GM12878 (cell line): Measurements from ENCODE around the gene SSBP4. TPM values are rescaled to one million over a fixed set of nuclear protein-coding genes. Genes with fewer than 3 reads are reported as not detected.

Source experiments
- ATAC-seq: fragments of 200-7000 bp; cut with Tn5 transposase; 3 replicates; pipeline ENCODE4 v1.9.1; 2020; ENCODE audit warnings: mild to moderate bottlenecking, moderate library complexity
- BruUV-seq: library from RNA; stranded (reverse); fragments of 400-500 nt; replicated peaks from 2 replicates; lab custom pipeline; 2021; lab: Mats Ljungman, UMichigan
- CTCF ChIA-PET: fragments of 300-600 bp; sonication (Branson Sonifier 250); formaldehyde crosslinking; extraction: SDS; loops from one replicate; lab custom pipeline; 2021; ENCODE audit warnings: inconsistent platforms; lab: Yijun Ruan, JAX
- POLR2A ChIA-PET: fragments of 350-600 bp; formaldehyde crosslinking; extraction: SDS; loops from one replicate; lab custom pipeline; 2021; ENCODE audit warnings: inconsistent platforms; lab: Charles Lee
- RAD21 ChIA-PET: fragments of 300-600 bp; sonication (Branson Sonifier 250); formaldehyde crosslinking; loops from one replicate; lab custom pipeline; 2023; ENCODE audit warnings: antibody characterized with exemption; ENCODE audit not compliant: unreplicated experiment; lab: Charles Lee
- SMC1A ChIA-PET: fragments of 300-600 bp; sonication (Branson Sonifier 250); formaldehyde crosslinking; loops from one replicate; lab custom pipeline; 2023; ENCODE audit not compliant: unreplicated experiment, uncharacterized antibody; lab: Charles Lee
- DNase-seq: peaks from one replicate; pipeline ENCODE4 v3.0.0-alpha.2; 2011; ENCODE audit warnings: low read depth, low spot score
- FAIRE-seq: peaks from 3 replicates; lab custom pipeline; 2011; peaks lifted over from hg19 to GRCh38; lab: Jason Lieb, UNC
- H2AFZ ChIP-seq: 2 replicates; pipeline ENCODE4 v1.6.0; 2011; ENCODE audit warnings: low read depth, low read length, control low read depth; ENCODE audit not compliant: control insufficient read depth
- H3K27ac ChIP-seq: 2 replicates; pipeline ENCODE4 v1.5.1; 2011; ENCODE audit warnings: control low read depth; ENCODE audit not compliant: control insufficient read depth, insufficient read depth
- H3K27me3 ChIP-seq, 2 experiments: replicated peaks in 1 of 2; 2 replicates each; pipeline versions ENCODE4 v1.6.0 to v1.6.1; 2011; ENCODE audit warnings: low read length in 1 of 2; ENCODE audit not compliant: control insufficient read depth in 2 of 2, insufficient read depth in 2 of 2
- H3K36me3 ChIP-seq, 2 experiments: 2 replicates each; pipeline ENCODE4 v1.5.1; 2011; ENCODE audit warnings: low read length in 1 of 2; ENCODE audit not compliant: control insufficient read depth in 2 of 2, insufficient read depth in 2 of 2
- H3K4me1 ChIP-seq: 2 replicates; pipeline ENCODE4 v1.6.1; 2011; ENCODE audit warnings: mild to moderate bottlenecking, low read length, moderate library complexity, mixed read lengths; ENCODE audit not compliant: control insufficient read depth, insufficient read depth
- H3K4me2 ChIP-seq: 2 replicates; pipeline ENCODE4 v1.6.0; 2011; ENCODE audit warnings: control low read depth; ENCODE audit not compliant: control insufficient read depth, insufficient read depth
- H3K4me3 ChIP-seq: fragments of 200-600 bp; sonication (generic); 2 replicates; pipeline ENCODE4 v1.5.1; 2016
- H3K79me2 ChIP-seq: 2 replicates; pipeline ENCODE4 v1.6.0; 2011; ENCODE audit warnings: low read length; ENCODE audit not compliant: control insufficient read depth, insufficient read depth
- H3K9ac ChIP-seq: 2 replicates; pipeline ENCODE4 v1.8.0; 2011; ENCODE audit warnings: low read length, control low read depth, mixed read lengths; ENCODE audit not compliant: control insufficient read depth, insufficient read depth
- H3K9me3 ChIP-seq: replicated peaks from 3 replicates; pipeline ENCODE4 v1.5.1; 2011; ENCODE audit warnings: mild to moderate bottlenecking, low read length; ENCODE audit not compliant: control insufficient read depth, insufficient read depth
- H4K20me1 ChIP-seq: 2 replicates; pipeline ENCODE4 v1.6.0; 2011; ENCODE audit not compliant: control insufficient read depth, insufficient read depth
- BCL11A ChIP-seq: IDR thresholded peaks from 2 replicates; pipeline ENCODE4 v1.6.1; 2011; ENCODE audit warnings: low read depth, low read length
- CHD2 ChIP-seq: IDR thresholded peaks from 2 replicates; pipeline ENCODE4 v1.6.1; 2011; ENCODE audit warnings: low read depth, low read length, improper control_type of control experiment, borderline replicate concordance
- EZH2 ChIP-seq: IDR thresholded peaks from 2 replicates; pipeline ENCODE4 v1.6.1; 2012; ENCODE audit warnings: low read depth, mild to moderate bottlenecking, control low read depth, inconsistent platforms, low read length, borderline replicate concordance; ENCODE audit not compliant: control insufficient read depth
- KDM1A ChIP-seq: fragments of 200-600 bp; sonication (generic); IDR thresholded peaks from 2 replicates; pipeline ENCODE4 v1.6.1; 2016; ENCODE audit warnings: borderline replicate concordance
- LARP7 ChIP-seq: fragments of 450-650 bp; IDR thresholded peaks from 2 replicates; pipeline ENCODE4 v1.6.1; 2017; ENCODE audit warnings: mild to moderate bottlenecking
- POLR2A ChIP-seq: IDR thresholded peaks from 2 replicates; pipeline ENCODE4 v1.6.1; 2011; ENCODE audit warnings: low read depth, mild to moderate bottlenecking, low read length
- POLR2AphosphoS5 ChIP-seq: IDR thresholded peaks from 2 replicates; pipeline ENCODE4 v1.6.1; 2011; ENCODE audit warnings: mild to moderate bottlenecking, low read length, inconsistent platforms
- POU2F2 ChIP-seq: IDR thresholded peaks from 3 replicates; pipeline ENCODE4 v1.6.1; 2011; ENCODE audit warnings: low read depth, mild to moderate bottlenecking, low read length, borderline replicate concordance
- RAD21 ChIP-seq: IDR thresholded peaks from 2 replicates; pipeline ENCODE4 v1.6.1; 2011; ENCODE audit warnings: mild to moderate bottlenecking, low read depth, low read length, moderate library complexity; ENCODE audit not compliant: insufficient read depth
- SMAD1 ChIP-seq: fragments of 450-650 bp; IDR thresholded peaks from 2 replicates; pipeline ENCODE4 v1.6.1; 2018; ENCODE audit warnings: mild to moderate bottlenecking, low read depth; ENCODE audit not compliant: partially characterized antibody
- SREBF1 ChIP-seq: IDR thresholded peaks from 2 replicates; pipeline ENCODE4 v1.6.1; 2012; ENCODE audit warnings: mild to moderate bottlenecking, low read length
- SRF ChIP-seq, 2 experiments: IDR thresholded peaks; 2 replicates each; pipeline ENCODE4 v1.6.1; 2011; ENCODE audit warnings: low read depth in 2 of 2, low read length in 2 of 2, mild to moderate bottlenecking in 1 of 2, moderate library complexity in 1 of 2
- TCF12 ChIP-seq: IDR thresholded peaks from 2 replicates; pipeline ENCODE4 v1.6.1; 2011; ENCODE audit warnings: low read depth, mild to moderate bottlenecking, low read length
- ZZZ3 ChIP-seq: IDR thresholded peaks from 2 replicates; pipeline ENCODE4 v1.6.1; 2011; ENCODE audit warnings: low read depth; ENCODE audit not compliant: control insufficient read depth, insufficient read length
- WGBS: methylation state at CpG from one replicate; pipeline ENCODE4 v1.1.6; 2016; ENCODE audit warnings: low lambda C conversion rate; ENCODE audit not compliant: insufficient replicate concordance, insufficient coverage; ENCODE audit errors: missing lambda C conversion rate; 5-methylcytosine and 5-hydroxymethylcytosine counted together
- in situ Hi-C: fragments of 300-500 bp; cut with MboI; formaldehyde crosslinking; loops from 9 replicates; pipeline ENCODE4 v1.14.3; 2018; ENCODE audit warnings: mixed read lengths
- intact Hi-C: fragments of 100-400 bp; cut with micrococcal nuclease; formaldehyde crosslinking; loops from one replicate; pipeline ENCODE4 v1.14.2; 2022; ENCODE audit not compliant: unreplicated experiment
- polyA plus RNA-seq, 11 experiments: library from polyadenylated mRNA; depleted of rRNA in 4 of 11; unstranded in 6 of 11; stranded (reverse) in 5 of 11; fragments of >200 nt; fragmentation: Nextera tagmentation in 4 of 11; fragmentation: Illumina TruSeq in 1 of 11; extraction: Ambion mirVana in 4 of 11; extraction: Trizol in 1 of 11; gene quantifications; 1 replicate in 1 of 11; 2 replicates in 10 of 11; pipeline versions ENCODE4 v1.2.1 to v1.2.3, GENCODE V29; 2011 to 2016; ENCODE audit warnings: inconsistent platforms in 2 of 11, missing spikeins in 2 of 11, low read depth in 1 of 11
- total RNA-seq, 4 experiments: library from RNA; depleted of rRNA in 3 of 4; stranded (reverse); fragments of >200 nt in 3 of 4; fragmentation: Illumina TruSeq in 1 of 4; extraction: Trizol in 1 of 4; gene quantifications; 2 replicates each; pipeline versions ENCODE4 v1.2.1 to v1.2.3, GENCODE V29; 2013 to 2021
- TF ChIP-seq, protein P1 (sequence below), 3 experiments: IDR thresholded peaks in 2 of 3; conservative IDR thresholded peaks in 1 of 3; 2 replicates each; pipeline ENCODE4 v1.5.1; 2011; ENCODE audit warnings: low read depth in 3 of 3, low read length in 3 of 3, mild to moderate bottlenecking in 3 of 3, control low read depth in 2 of 3, moderate library complexity in 2 of 3, inconsistent platforms in 1 of 3, mixed read lengths in 1 of 3; ENCODE audit not compliant: control insufficient read depth in 2 of 3, insufficient read depth in 1 of 3; ENCODE audit errors: extremely low read depth in 1 of 3

SSBP4 gene
- total and polyA plus RNA-seq, 10 of the 15 experiments (the other 5 are each of a cell fraction or from before 2014, with no cell fraction given) = 0.37 to 150 (median 38.9) TPM

DNA sequence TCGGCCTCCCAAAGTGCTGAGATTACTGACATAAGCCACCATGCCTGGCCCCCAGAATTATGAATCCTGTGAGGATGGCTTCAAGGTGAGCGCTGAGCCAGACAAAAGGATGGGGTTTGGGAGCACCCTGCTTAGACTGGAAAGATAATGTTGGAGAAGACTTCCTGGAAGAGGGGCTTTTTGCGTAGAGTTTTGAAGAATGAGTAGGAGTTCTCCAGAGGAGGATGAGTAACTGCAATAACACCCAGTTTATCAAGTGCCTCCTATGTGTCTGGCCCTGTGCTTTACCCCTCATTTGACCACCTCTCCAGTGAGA is 33.9 kb upstream of the SSBP4 start:
- no peak overlapping the region for H2AFZ ChIP-seq
- BruUV-seq = no TSS peak
- no peak overlapping the region for H3K4me2 ChIP-seq
- TF ChIP-seq SREBF1 (no peak), POU2F2 (no peak), SRF (IDR thresholded peaks at IDR 0.05; ENCODE audit: low read depth in 2 of 2, low read length in 2 of 2) (no peak)
- H3K36me3 ChIP-seq = no peaks in the 10 kb centered on the region
- RAD21 ChIA-PET = interaction anchor here (0.9 to 1.0 kb wide), 2 partner anchors 24 to 29 kb away, joined by 4 read pairs; no protein-coding TSS in a partner anchor
- no peak for ATAC-seq
- H4K20me1 ChIP-seq = no peaks in the 10 kb centered on the region
- no peaks in the 10 kb centered on the region for H3K79me2 ChIP-seq
- POLR2A ChIA-PET = no interaction called here
- in situ Hi-C loops = no loop called here
- intact Hi-C loops = no loop called here
- no peak overlapping the region for H3K27ac ChIP-seq
- CTCF ChIA-PET = interaction anchor here (0.7 to 9.4 kb wide), 11 partner anchors 11 to 161 kb away, joined by 3 to 144 read pairs (median 4); no protein-coding TSS in a partner anchor
- peaks cover 8% of the 10 kb centered on the region for H3K4me1 ChIP-seq
- SMC1A ChIA-PET = interaction anchor here (2.1 kb wide), 1 partner anchor 16 kb away, joined by 4 read pairs; no protein-coding TSS in a partner anchor
- H3K4me3 ChIP-seq = no peak overlapping the region
- no peaks in the 10 kb centered on the region; the same call in 2 of the 3 replicates for H3K9me3 ChIP-seq
- no peak overlapping the region for H3K9ac ChIP-seq
- no peak for FAIRE-seq
- peaks cover 0 to 3% of the 10 kb centered on the region in 2 experiments; a peak in 3 of 4 replicates for H3K27me3 ChIP-seq
- WGBS = 67% methylated on average over 3 of the region's 3 CpGs
- no peak for DNase-seq

- BruUV-seq = no TSS peak
- H2AFZ ChIP-seq = peak within 1 kb of the TSS; percentile 5
- 49% methylated on average over 31 of the region's 33 CpGs for WGBS
- H4K20me1 ChIP-seq = no peaks in the 10 kb centered on the region
- RAD21 ChIA-PET = interaction anchor here (0.9 to 1.0 kb wide), 2 partner anchors 23 to 29 kb away, joined by 4 read pairs; no protein-coding TSS in a partner anchor
- POLR2A ChIA-PET = no interaction called here
- H3K27ac ChIP-seq = no peak within 1 kb of the TSS
- SMC1A ChIA-PET = interaction anchor here (0.7 to 4.7 kb wide), 3 partner anchors 16 to 76 kb away, joined by 3 to 60 read pairs (median 4); no protein-coding TSS in a partner anchor
- no peak within 1 kb of the TSS for H3K9ac ChIP-seq
- H3K4me1 ChIP-seq = peaks cover 8% of the 10 kb centered on the region
- CTCF ChIA-PET = interaction anchor here (0.7 to 9.4 kb wide), 11 partner anchors 10 to 162 kb away, joined by 3 to 144 read pairs (median 5); no protein-coding TSS in a partner anchor
- H3K79me2 ChIP-seq = no peaks in the 10 kb centered on the region
- no peak for FAIRE-seq
- peaks cover 0 to 3% of the 10 kb centered on the region in 2 experiments; a peak in 3 of 4 replicates for H3K27me3 ChIP-seq
- peak; percentile 70 for ATAC-seq
- H3K36me3 ChIP-seq = no peaks in the 10 kb centered on the region
- in situ Hi-C loops (no loop called here), intact Hi-C loops (no loop called here)
- no peak for DNase-seq
- no peaks in the 10 kb centered on the region; the same call in 2 of the 3 replicates for H3K9me3 ChIP-seq
- 0 out of 2 replicates have a peak within 1 kb of the TSS, but pooled peaks have one; percentile 5 for H3K4me3 ChIP-seq
- H3K4me2 ChIP-seq = peak within 1 kb of the TSS; percentile 25; the same call in 1 of the 2 replicates
- TF ChIP-seq ZZZ3 (no peak), EZH2 (no peak), CHD2 (no peak), SMAD1 (no peak), LARP7 (0 out of 2 replicates have a peak, but pooled peaks have one; percentile 19), BCL11A (no peak), KDM1A (no peak), TCF12 (peak; percentile 55; the same call in 1 of the 2 replicates), POLR2AphosphoS5 (no peak), RAD21 (no peak), POLR2A (peak; percentile 70)
- TF ChIP-seq, protein P1, sequence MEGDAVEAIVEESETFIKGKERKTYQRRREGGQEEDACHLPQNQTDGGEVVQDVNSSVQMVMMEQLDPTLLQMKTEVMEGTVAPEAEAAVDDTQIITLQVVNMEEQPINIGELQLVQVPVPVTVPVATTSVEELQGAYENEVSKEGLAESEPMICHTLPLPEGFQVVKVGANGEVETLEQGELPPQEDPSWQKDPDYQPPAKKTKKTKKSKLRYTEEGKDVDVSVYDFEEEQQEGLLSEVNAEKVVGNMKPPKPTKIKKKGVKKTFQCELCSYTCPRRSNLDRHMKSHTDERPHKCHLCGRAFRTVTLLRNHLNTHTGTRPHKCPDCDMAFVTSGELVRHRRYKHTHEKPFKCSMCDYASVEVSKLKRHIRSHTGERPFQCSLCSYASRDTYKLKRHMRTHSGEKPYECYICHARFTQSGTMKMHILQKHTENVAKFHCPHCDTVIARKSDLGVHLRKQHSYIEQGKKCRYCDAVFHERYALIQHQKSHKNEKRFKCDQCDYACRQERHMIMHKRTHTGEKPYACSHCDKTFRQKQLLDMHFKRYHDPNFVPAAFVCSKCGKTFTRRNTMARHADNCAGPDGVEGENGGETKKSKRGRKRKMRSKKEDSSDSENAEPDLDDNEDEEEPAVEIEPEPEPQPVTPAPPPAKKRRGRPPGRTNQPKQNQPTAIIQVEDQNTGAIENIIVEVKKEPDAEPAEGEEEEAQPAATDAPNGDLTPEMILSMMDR (IDR thresholded peaks at IDR 0.05 in 2 of 3, conservative IDR thresholded peaks at IDR 0.05 in 1 of 3; ENCODE audit: control insufficient read depth in 2 of 3, extremely low read depth in 1 of 3, insufficient read depth in 1 of 3, low read depth in 3 of 3, low read length in 3 of 3) = peak; percentile 49 to 85 (median 55)
These were observed 33.3 kb upstream of the SSBP4 start, which contains the start of gene GDF15 for GRCh38 chr19:18385675-18386542. TSS of gene GDF15 (plus strand) at chr19:18386158. CDS start at chr19:18386190, 32 bp downstream.
